Measurements from ENCODE around the gene TIMM22.
"Not testable (repeated sequence)": the region's sequence is repeated elsewhere in the genome, so short reads cannot be mapped to it uniquely, and the experiment has no call there.

The TIMM22 gene

DNA sequence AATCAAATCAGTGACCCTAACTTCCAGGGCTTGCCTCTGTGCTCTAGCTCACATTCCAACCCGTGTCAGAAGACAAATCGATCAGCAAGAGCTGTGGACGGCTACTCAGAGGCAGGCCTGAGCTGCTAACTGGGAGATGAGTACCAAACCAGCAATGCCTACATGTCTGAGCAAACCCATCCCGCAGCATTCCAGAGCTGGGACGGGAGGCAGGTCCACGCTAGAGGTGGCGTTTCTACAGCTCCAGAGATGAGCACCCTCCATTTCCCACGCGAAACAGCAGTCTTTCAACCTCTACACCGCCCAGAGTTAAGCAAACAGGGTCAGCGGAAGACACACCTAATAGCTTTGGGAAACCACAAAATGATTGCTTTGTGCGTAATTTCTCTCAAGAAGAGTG, 23.9 kb upstream of the TIMM22 start:
- no peak for DNase-seq

DNA sequence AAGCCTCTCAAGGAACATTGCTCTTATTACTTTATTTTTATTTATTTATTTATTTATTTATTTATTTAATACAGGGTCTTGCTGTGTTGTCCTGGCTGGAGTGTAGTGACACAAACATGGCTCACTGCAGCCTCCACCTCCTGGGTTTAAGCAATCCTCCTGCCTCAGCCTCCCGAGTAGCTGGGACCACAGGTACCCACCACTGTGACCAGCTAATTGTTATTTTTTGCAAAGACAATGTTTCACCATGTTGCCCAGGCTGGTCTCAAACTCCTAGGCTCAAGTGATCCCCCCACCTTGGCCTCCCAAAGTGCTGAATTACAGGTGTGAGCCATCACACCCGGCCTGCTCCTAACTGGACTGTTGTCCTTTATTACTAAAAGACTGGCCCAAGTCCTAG, 22.2 kb upstream of the TIMM22 start:
- not testable (repeated sequence) for DNase-seq

- no peak for DNase-seq
Measured at GRCh38 chr17:975371-975915, 21.5 kb upstream of the TIMM22 start.

- DNase-seq: no peak
Measured at GRCh38 chr17:976312-976711, 20.6 kb upstream of the TIMM22 start.

- DNase-seq: no peak
Measured at GRCh38 chr17:977166-977565, 19.8 kb upstream of the TIMM22 start.

DNA sequence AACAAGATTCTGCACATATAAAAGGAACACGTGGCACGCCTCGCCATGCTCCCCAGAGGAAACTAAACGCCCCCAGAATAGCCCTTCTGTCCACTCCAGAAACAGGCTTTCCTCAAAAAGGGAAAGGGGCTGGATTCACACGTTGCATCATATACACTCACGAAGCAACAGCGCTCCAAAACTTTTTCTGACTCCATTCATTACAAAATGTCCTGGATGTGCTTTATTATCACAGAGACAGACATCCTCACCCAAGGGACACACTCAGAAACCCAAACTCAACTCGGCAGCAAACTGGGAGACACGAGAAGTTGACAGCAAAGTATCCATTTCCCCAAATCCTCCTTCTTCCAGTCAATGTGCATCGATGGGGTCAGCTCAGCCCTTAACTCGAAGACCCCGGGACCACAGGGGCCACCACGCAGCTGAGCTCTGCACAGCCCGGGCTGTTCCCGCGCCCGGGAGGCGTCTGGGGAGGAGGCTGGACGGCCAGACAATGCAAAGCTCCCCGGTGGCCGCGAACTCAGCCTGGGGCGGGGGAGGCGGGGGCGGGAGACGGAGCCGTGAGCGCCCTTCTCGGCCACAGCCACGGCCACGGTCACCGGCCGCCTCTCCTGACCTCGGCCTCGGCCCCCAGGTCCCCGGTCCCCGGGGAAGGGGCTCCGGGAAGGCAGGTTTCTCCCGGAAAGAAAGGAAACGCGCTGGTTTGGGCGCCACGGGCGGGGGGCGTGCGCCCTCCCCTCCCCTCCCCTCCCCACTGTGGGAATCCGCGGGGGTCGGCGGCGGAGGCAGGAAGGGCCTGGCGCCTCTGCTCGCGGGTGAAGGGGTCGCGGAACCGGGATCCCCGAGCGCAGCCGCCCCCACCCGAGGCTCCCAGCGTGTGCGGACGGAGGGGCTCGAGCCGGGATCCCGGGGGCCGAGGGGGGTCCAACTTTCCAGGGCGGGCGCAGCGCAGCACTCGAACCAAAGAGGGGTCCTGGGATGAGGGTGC, 18.5 kb upstream of the TIMM22 start:
- no peak for DNase-seq

DNA sequence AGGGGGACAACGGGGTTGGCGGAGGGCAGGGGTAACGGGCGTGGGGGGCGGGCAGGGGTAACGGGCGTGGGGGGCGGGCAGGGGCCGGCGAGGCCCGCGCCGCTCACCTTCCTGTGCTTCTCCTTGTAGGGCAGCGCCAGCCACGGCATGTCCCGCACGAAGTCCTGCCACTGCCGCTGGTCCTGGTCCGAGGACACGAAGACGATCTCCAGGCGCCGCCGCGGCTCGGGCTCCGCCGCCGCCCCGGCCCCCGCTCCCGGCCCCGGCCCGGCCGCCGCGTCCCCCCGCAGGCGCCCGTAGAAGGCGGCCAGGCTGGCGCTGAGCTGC, 17.8 kb upstream of the TIMM22 start:
- no peak for DNase-seq

DNA sequence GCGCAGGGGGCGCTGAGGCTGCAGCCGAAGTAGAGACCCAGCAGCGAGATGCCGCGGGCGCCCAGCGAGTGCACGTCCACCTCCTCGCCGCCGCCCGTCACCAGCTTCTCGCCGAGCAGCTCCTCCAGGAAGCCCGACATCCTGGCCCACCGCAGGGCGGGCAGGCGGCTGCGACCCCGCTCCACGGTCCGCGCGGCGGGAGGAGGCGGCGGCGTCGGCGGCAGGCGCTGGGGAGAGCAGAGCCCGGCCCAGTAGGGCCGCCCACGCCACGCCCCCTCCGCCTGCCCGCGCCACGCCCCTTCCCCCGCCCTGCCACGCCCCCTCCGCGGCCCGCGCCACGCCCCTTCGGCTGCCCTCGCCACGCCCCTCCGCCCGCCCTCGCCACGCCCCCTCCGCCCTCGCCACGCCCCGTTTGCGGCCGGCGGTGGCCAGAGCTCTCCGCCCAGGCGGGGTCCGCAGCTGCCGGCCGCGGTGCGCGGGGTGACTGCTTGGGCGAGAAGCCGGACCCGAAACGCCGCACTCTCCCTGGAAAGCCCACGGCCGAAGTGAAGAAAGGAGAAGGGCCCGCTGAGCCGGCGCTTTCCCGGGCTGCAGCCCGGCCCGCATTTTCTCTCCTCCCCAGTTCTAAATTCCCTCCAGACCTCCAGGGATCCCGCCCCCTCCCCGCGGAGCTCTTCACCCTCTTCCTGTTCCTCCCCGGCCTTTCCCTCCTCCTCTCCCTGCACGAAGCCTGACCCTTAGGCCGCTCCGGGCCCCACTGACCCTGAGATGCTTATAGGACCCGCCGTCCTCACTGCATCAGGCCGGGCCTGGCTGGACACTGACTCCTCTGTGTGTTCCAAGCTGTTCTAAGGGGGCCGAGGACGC, 17.2 kb upstream of the TIMM22 start, which contains the start of gene NXN:
Gene NXN (minus strand): TSS at position 238 of the 867 bp plus-strand sequence.
- DNase-seq: peak; percentile 39

GRCh38 chr17:980406-981291, 16.3 kb upstream of the TIMM22 start:
- DNase-seq: peak; percentile 67

DNA sequence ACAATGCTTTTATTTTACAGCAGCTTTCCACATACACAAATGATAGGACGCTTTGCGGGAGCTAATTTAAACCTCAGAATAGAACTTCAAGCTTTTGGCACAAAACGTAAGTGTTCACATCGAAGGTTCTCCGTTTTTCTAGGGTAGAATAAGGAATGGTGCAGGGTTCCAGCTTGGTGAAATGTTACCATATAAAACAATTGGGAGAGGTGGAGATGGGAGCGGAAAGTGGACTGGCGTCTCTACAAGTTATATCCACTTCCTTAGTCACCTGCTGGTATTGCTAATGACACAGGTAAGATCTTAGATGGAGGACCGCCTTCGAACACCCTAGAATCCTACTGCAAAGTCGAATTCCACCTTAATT, 15.7 kb upstream of the TIMM22 start:
- no peak for DNase-seq

DNA sequence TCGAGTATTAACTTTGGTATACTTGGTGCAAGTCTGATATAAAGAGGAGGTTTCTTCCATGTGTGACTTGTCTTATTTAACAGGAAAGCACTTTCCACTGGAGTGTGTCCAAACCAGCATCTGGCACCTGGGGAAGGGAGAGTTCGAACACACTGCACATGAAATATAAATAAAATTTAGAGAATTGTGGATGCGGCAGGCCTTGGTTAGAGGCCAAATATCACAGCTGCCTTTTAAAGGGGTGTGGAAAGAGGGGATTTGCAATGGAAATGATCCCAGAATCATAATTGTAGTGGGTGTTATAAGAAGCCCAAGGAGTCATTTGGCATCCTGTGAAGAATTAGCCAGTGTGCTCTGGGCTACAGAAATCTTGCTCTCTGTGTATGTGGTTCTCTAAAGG, 13.0 kb upstream of the TIMM22 start:
- DNase-seq: no peak

DNA sequence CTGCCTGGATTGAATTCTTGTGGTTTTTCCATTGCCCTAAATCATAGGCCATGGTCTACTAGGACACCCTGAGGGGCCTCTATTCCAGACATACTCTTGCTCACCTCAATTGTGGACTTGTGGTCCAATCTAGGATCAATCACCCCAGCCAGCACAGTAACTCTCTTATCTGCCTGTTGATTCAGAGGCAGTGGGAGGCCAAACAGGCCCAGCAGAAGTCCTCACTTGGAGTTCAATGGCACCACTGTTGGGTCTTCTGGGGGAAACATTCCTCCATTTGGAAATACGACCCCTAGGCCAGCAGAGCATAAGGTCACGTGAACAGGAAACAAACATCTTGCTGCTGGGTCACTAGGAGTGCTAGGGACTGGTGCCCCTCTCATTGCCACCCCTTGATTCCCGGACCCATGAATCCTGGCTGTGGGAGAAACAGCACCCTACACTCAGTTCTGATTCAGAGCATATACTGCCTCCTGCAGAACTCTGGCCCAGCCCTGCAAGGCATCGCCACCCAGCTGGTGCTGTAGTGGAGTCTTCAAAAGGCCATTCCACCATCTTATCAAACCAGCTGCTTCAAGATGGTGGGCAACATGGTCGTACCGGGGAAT, 10.5 kb upstream of the TIMM22 start:
- no peak for DNase-seq

- no peak for DNase-seq
Measured at GRCh38 chr17:987931-988330, 9.0 kb upstream of the TIMM22 start.

- DNase-seq: no peak
Measured at GRCh38 chr17:988561-988960, 8.4 kb upstream of the TIMM22 start.

DNA sequence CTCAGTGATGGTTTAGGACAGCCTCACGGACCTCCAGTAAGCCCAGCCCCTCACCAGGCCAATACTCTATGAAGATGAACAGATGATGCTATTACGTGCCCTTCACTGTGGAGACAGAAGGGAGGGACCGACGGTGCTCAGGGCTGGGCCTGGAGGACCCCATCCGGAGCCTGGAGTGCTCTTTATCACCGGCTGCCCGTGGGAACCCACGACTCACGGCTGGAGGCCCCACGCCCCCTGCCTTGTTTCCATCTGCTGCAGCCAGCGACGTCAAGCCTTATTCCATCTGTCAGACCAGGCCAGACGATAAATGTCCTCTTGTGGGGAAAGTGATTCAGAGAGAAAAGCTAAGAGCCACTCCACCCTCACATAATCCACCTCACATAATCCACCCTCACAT, 4.0 kb upstream of the TIMM22 start:
- DNase-seq: no peak

- DNase-seq: not testable (repeated sequence)
Measured at GRCh38 chr17:995324-995723, 1.6 kb upstream of the TIMM22 start.

DNA sequence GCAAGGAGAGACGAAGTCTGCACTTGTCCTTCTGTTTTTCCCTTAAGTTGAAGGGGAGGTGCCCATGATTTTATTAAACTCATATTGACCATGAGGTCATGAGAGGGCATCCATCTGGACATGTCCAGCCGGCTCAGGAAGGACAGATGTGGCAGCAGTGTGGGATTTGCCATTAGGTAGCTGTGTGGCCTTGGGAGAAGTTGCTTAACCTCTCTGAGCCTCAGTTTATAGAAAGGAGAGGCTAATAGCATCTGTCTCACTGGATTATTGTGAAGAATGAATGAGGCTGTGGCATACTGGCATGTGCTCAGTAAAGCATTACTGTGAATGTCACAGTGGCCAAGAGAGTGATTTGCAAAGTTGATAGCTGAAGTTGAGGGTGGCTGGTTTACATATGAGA, 1.2 kb downstream of the TIMM22 start:
- no peak for DNase-seq

DNA sequence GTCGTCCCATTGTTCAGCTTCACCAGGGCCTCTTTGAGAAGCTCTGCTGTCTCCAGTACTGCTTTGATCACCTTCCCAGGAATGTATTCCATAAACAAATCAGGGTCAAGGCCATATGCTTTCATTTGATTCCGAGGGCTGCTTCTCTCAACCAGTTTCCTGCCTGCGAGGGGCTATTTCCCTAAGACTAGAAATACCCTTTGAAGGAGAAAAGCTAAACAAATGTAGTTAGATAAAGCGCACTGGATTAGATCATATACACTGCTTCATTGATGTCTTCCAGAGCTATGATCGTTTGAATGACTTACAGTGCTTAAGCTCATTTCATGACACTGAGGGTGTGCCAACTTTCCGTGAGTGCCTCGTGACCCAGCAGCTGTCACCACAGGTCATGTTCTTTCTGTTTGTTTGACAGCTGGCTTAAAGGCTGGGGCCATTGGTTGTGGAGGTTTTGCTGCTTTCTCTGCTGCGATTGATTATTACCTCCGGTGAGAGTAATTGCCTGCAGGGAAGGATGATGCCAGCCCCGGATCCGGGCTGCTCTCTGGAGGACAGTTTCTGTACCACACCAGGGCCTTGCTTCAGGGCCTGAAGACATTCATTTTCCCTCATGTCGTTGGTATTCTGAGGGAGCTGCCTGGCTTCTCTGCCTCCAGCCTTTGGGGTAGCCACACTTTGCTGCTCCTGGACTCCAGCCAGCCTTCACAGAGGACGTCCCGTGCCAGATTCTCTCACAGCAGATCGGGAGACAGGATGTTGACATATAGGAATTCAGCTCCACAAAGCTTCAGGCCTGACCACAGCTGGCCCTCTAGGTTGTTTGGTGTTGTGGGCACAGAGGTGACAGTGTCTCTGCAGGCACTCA, 3.9 kb downstream of the TIMM22 start:
- DNase-seq: no peak

DNA sequence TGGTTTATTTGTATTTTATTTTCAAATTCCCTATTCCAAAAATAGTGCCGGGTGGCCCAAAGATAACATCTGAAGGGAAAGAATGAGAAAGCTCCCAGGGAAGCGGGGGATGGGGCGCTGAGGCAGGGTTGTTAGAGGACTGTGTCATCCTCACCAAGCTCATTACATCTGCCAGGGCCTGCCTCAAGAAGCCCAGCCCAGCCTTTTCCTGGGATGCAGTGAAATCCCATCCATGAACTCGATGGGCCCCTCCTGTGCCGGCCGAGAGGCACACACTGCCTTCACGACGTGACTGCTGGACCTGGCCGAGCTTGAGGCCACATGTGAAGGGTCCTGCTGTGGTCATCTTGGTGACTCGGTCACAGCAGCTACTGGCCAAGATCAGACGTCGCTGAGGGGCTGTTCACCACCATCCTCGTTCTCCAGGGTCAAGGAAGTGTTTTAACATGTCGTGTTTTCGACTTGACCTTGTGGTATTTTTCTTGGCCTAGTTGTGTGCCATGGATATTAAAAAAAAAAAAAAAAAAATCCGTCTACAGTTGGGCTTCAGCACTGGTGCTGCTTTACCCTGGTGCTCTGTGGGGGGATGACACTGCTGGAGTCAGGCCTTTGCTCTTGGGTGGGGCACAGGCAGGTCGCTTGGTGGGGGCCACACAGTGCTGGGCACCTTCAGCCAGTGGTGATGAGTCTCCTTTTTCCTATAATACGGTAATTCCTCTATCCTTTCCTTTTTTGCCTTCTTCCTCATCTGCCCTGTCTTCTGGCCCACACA, 4.9 kb downstream of the TIMM22 start:
- DNase-seq: no peak

GRCh38 chr17:1002412-1002753, 5.5 kb downstream of the TIMM22 start:
- DNase-seq: no peak

Data from NCI-H526 treated with DMSO at 0.1 percent for 48 hours (cell line).